HepG2 (cell line): ENCODE results near the gene MTMR3. TPM values are rescaled to one million over a fixed set of nuclear protein-coding genes. Genes with fewer than 3 reads are reported as not detected.

Experiments used
- ATAC-seq: fragments of 200-7000 bp; cut with Tn5 transposase; 3 replicates; pipeline ENCODE4 v1.9.1; 2020; ENCODE audit warnings: mild to moderate bottlenecking, moderate library complexity
- BruUV-seq: library from RNA; stranded (reverse); fragments of 400-500 nt; replicated peaks from 2 replicates; lab custom pipeline; 2021; lab: Mats Ljungman, UMichigan
- CTCF ChIA-PET: fragments of 300-600 bp; formaldehyde crosslinking; extraction: SDS; loops from one replicate; lab custom pipeline; 2021; ENCODE audit warnings: low total read pairs, inconsistent platforms, low intra/inter-chr PET ratio; lab: Yijun Ruan, JAX
- POLR2A ChIA-PET: fragments of 350-600 bp; sonication (Branson Sonifier 250); formaldehyde crosslinking; loops from one replicate; lab custom pipeline; 2020; ENCODE audit warnings: antibody characterized with exemption, inconsistent platforms; lab: Yijun Ruan, JAX
- DNase-seq: peaks from one replicate; pipeline ENCODE4 v3.0.0-alpha.2; 2015; ENCODE audit warnings: low spot score
- FAIRE-seq: peaks from 3 replicates; lab custom pipeline; 2011; peaks lifted over from hg19 to GRCh38; lab: Jason Lieb, UNC
- H2AFZ ChIP-seq: one replicate; pipeline ENCODE4 v1.6.1; 2011; ENCODE audit warnings: low read length, inconsistent platforms
- H3K27ac ChIP-seq: fragments of 300-600 bp; 3 replicates; pipeline ENCODE4 v1.8.0; 2011; ENCODE audit warnings: mixed run types, mild to moderate bottlenecking, mixed read lengths, low read length, inconsistent platforms; ENCODE audit not compliant: insufficient read depth; ENCODE audit errors: extremely low read length
- H3K27me3 ChIP-seq, 2 experiments: fragments of 200-600 bp in 1 of 2; 2 replicates in 1 of 2; 3 replicates in 1 of 2; pipeline versions ENCODE4 v1.6.0 to v1.8.0; 2011; ENCODE audit warnings: low read length in 2 of 2, mild to moderate bottlenecking in 2 of 2, moderate library complexity in 2 of 2, inconsistent platforms in 1 of 2; ENCODE audit not compliant: insufficient read depth in 2 of 2, control insufficient read depth in 1 of 2
- H3K36me3 ChIP-seq, 2 experiments: fragments of 200-600 bp in 1 of 2; replicated peaks in 1 of 2; 2 replicates in 1 of 2; 3 replicates in 1 of 2; pipeline versions ENCODE4 v1.5.1 to v1.8.0; 2011; ENCODE audit warnings: low read length in 2 of 2, inconsistent platforms in 1 of 2; ENCODE audit not compliant: insufficient read depth in 2 of 2, control insufficient read depth in 1 of 2
- H3K4me1 ChIP-seq: 2 replicates; pipeline ENCODE4 v1.5.1; 2012; ENCODE audit warnings: low read length, inconsistent platforms; ENCODE audit not compliant: insufficient read depth
- H3K4me2 ChIP-seq: 2 replicates; pipeline ENCODE4 v1.6.0; 2011; ENCODE audit warnings: low read depth, low read length, inconsistent platforms
- H3K4me3 ChIP-seq, 3 experiments: fragments of 200-600 bp in 1 of 3; sonication (generic), shearing (Covaris generic) in 1 of 3; replicated peaks in 1 of 3; 2 replicates each; pipeline ENCODE4 v1.5.1; 2011 to 2016; ENCODE audit warnings: low read length in 3 of 3, inconsistent platforms in 2 of 3, low read depth in 2 of 3, mild to moderate bottlenecking in 2 of 3, control low read depth in 1 of 3, mixed read lengths in 1 of 3; ENCODE audit not compliant: insufficient read depth in 1 of 3
- H3K79me2 ChIP-seq: one replicate; pipeline ENCODE4 v1.6.1; 2011; ENCODE audit warnings: low read length, inconsistent platforms; ENCODE audit not compliant: insufficient read depth
- H3K9ac ChIP-seq: 2 replicates; pipeline ENCODE4 v1.6.0; 2011; ENCODE audit warnings: mild to moderate bottlenecking, low read depth, low read length, inconsistent platforms; ENCODE audit not compliant: insufficient read depth
- H3K9me3 ChIP-seq: 2 replicates; pipeline ENCODE4 v1.5.1; 2012; ENCODE audit warnings: mild to moderate bottlenecking, low read length
- H4K20me1 ChIP-seq: 2 replicates; pipeline ENCODE4 v1.6.0; 2011; ENCODE audit warnings: inconsistent platforms, mild to moderate bottlenecking, low read length, moderate library complexity; ENCODE audit not compliant: insufficient read depth
- ATF7 ChIP-seq, 2 experiments: fragments of 450-650 bp in 1 of 2; sonication (generic) in 1 of 2; formaldehyde crosslinking in 1 of 2; IDR thresholded peaks; 2 replicates each; pipeline versions ENCODE4 v1.4.0 to v1.6.1; 2016 to 2020; ENCODE audit warnings: antibody characterized with exemption in 1 of 2, mild to moderate bottlenecking in 1 of 2, missing genetic modification reagents in 1 of 2
- HDAC2 ChIP-seq: sonication (generic); formaldehyde crosslinking; IDR thresholded peaks from 2 replicates; pipeline ENCODE4 v1.4.0; 2020; ENCODE audit warnings: missing genetic modification reagents
- KMT2A ChIP-seq: sonication (generic); formaldehyde crosslinking; IDR thresholded peaks from 2 replicates; pipeline ENCODE4 v1.4.0; 2020; ENCODE audit warnings: missing genetic modification reagents
- MAFF ChIP-seq: IDR thresholded peaks from 2 replicates; pipeline ENCODE4 v1.6.1; 2011; ENCODE audit warnings: low read depth, low read length, improper control_type of control experiment
- MAFK ChIP-seq, 2 experiments: IDR thresholded peaks in 1 of 2; conservative IDR thresholded peaks in 1 of 2; 2 replicates each; pipeline ENCODE4 v1.6.1; 2011; ENCODE audit warnings: improper control_type of control experiment in 2 of 2, low read length in 2 of 2
- MEIS1 ChIP-seq: sonication (generic); formaldehyde crosslinking; IDR thresholded peaks from 2 replicates; pipeline ENCODE4 v1.9.0; 2021; ENCODE audit warnings: mild to moderate bottlenecking, missing genetic modification reagents, moderate library complexity, borderline replicate concordance
- NFE2L2 ChIP-seq: fragments of 150-350 bp; IDR thresholded peaks from 2 replicates; pipeline ENCODE4 v1.6.1; 2014; ENCODE audit warnings: low read length
- SRY ChIP-seq: sonication (generic); formaldehyde crosslinking; IDR thresholded peaks from 2 replicates; pipeline ENCODE4 v1.8.0; 2022; ENCODE audit warnings: mild to moderate bottlenecking, missing genetic modification reagents
- ZNF335 ChIP-seq: sonication (generic); formaldehyde crosslinking; IDR thresholded peaks from 2 replicates; pipeline ENCODE4 v1.4.0; 2020; ENCODE audit warnings: missing genetic modification reagents
- ZNF350 ChIP-seq: sonication (generic); formaldehyde crosslinking; IDR thresholded peaks from 2 replicates; pipeline ENCODE4 v1.4.0; 2020; ENCODE audit warnings: mild to moderate bottlenecking, low read depth, missing genetic modification reagents, borderline replicate concordance
- ZNF557 ChIP-seq: sonication (generic); formaldehyde crosslinking; IDR thresholded peaks from 2 replicates; pipeline ENCODE4 v1.4.0; 2020; ENCODE audit warnings: missing genetic modification reagents
- ZNF569 ChIP-seq: sonication (generic); formaldehyde crosslinking; IDR thresholded peaks from 2 replicates; pipeline ENCODE4 v1.5.0; 2020; ENCODE audit warnings: mild to moderate bottlenecking, missing genetic modification reagents, moderate library complexity, borderline replicate concordance
- ZNF660 ChIP-seq: sonication (generic); formaldehyde crosslinking; IDR thresholded peaks from 2 replicates; pipeline ENCODE4 v1.5.1; 2020; ENCODE audit warnings: mild to moderate bottlenecking, low read depth, missing genetic modification reagents, borderline replicate concordance
- ZNF841 ChIP-seq: sonication (generic); formaldehyde crosslinking; IDR thresholded peaks from 2 replicates; pipeline ENCODE4 v1.8.1; 2023; ENCODE audit warnings: missing genetic modification reagents, borderline replicate concordance
- WGBS: methylation state at CpG from one replicate; pipeline ENCODE4 v1.1.6; 2017; ENCODE audit warnings: low lambda C conversion rate; 5-methylcytosine and 5-hydroxymethylcytosine counted together
- in situ Hi-C: cut with HindIII; loops from 2 replicates; pipeline ENCODE4 v1.10.0; 2017; ENCODE audit warnings: low pct_unique_long_range_greater_than_20kb; ENCODE audit not compliant: extremely low pct_ligation_motif_present
- intact Hi-C: fragments of 100-400 bp; cut with micrococcal nuclease; formaldehyde crosslinking; loops from one replicate; pipeline ENCODE4 v1.10.0; 2022; ENCODE audit not compliant: unreplicated experiment
- polyA plus RNA-seq, 8 experiments: library from polyadenylated mRNA; depleted of rRNA in 3 of 8; stranded (reverse) in 7 of 8; unstranded in 1 of 8; fragments of >200 nt; fragmentation: Illumina TruSeq in 4 of 8; extraction: Trizol in 4 of 8; gene quantifications; 2 replicates each; pipeline versions ENCODE4 v1.2.1 to v1.2.3, GENCODE V29; 2011 to 2016; ENCODE audit warnings: low read depth in 4 of 8, missing spikeins in 1 of 8, mixed read lengths in 1 of 8; ENCODE audit not compliant: insufficient read depth in 1 of 8
- total RNA-seq, 5 experiments: library from RNA; depleted of rRNA; stranded (reverse); fragments of >200 nt; fragmentation: Illumina TruSeq; extraction: Trizol; gene quantifications; 2 replicates each; pipeline ENCODE4 v1.2.3, GENCODE V29; 2016; ENCODE audit warnings: low read depth in 1 of 5
- TF ChIP-seq, protein P1 (sequence below): sonication (generic); formaldehyde crosslinking; IDR thresholded peaks from 2 replicates; pipeline ENCODE4 v1.5.0; 2020; ENCODE audit warnings: missing genetic modification reagents, mild to moderate bottlenecking, borderline replicate concordance
- TF ChIP-seq, protein P2 (sequence below): sonication (generic); formaldehyde crosslinking; IDR thresholded peaks from 2 replicates; pipeline ENCODE4 v1.8.0; 2022; ENCODE audit warnings: mild to moderate bottlenecking, missing genetic modification reagents, moderate library complexity
- TF ChIP-seq, protein P3 (sequence below): sonication (generic); formaldehyde crosslinking; IDR thresholded peaks from 2 replicates; pipeline ENCODE4 v1.5.0; 2020; ENCODE audit warnings: missing genetic modification reagents
- TF ChIP-seq, protein P4 (sequence below): sonication (generic); formaldehyde crosslinking; IDR thresholded peaks from 2 replicates; pipeline ENCODE4 v1.8.1; 2023; ENCODE audit warnings: mild to moderate bottlenecking, missing genetic modification reagents

MTMR3 gene
- total and polyA plus RNA-seq, 2 of the 13 experiments (the other 11 are each of a cell fraction or from before 2014, with no cell fraction given): 12.6 to 24.8 TPM

DNA sequence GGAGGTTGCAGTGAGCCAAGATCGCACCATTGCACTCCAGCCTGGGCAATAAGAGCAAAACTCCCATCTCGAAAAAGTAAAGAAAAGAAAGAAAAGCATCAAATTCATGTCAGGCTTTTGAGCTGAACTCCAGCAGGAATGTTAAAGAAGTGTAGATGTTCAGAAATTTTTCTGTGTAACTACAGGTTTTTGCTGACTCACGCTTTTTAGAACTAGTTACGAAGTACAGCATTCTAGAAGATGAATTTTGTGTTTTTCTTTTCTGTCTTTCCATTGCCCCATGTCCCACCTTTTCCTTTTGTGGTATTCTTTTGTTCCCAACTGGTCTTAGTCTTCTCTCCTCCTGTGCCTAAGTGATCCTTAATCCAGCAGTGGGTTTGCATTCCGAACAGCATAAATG, 141.3 kb downstream of the MTMR3 start:
- no peak for ATAC-seq
- H3K36me3 ChIP-seq: peaks cover 20 to 73% of the 10 kb centered on the region in 2 experiments
- CTCF ChIA-PET: no interaction called here

DNA sequence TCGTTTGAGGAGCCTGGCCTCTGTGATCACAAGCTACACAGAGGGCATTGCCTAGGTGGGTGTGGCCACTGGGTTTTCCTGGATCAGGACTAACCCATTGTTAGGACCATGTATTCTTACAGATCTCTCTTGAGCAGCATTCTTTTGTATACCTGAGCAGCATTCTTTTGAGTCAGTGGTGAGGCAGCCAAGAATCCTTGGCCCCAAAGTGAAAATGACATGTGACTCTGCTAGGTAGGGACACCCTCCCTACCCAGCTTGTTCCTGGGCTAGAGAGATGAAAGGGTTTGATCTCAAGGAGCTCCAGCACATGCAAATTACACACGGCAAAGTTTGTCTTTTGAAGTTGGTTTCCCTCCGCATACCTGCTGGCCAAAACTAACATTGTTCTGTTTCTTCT, 142.2 kb downstream of the MTMR3 start:
- FAIRE-seq (no peak), ATAC-seq (no peak), DNase-seq (no peak)
- Histone ChIP-seq H3K4me3 (no peak overlapping the region), H3K4me1 (no peaks in the 10 kb centered on the region), H3K9me3 (no peaks in the 10 kb centered on the region), H3K27ac (no peak overlapping the region), H4K20me1 (no peaks in the 10 kb centered on the region), H3K36me3 (peaks cover 16 to 64% of the 10 kb centered on the region in 2 experiments), H3K4me2 (no peak overlapping the region), H3K27me3 (no peaks in the 10 kb centered on the region), H3K79me2 (no peaks in the 10 kb centered on the region), H3K9ac (no peak overlapping the region), H2AFZ (no peak overlapping the region)
- 78% methylated on average over 3 of the region's 3 CpGs for WGBS
- intact Hi-C loops (no loop called here), in situ Hi-C loops (no loop called here)
- CTCF ChIA-PET: no interaction called here
- POLR2A ChIA-PET: no interaction called here
- BruUV-seq: no TSS peak
- TF ChIP-seq ZNF335 (CRISPR knock-in tag) (no peak), SRY (CRISPR knock-in tag) (no peak), ZNF841 (no peak), MEIS1 (no peak), ZNF350 (no peak), ATF7 (IDR thresholded peaks at IDR 0.05) (no peak), ATF7 (CRISPR knock-in tag; IDR thresholded peaks at IDR 0.05) (no peak), ZNF569 (CRISPR knock-in tag) (no peak), KMT2A (CRISPR knock-in tag) (no peak)
- TF ChIP-seq, protein P1, sequence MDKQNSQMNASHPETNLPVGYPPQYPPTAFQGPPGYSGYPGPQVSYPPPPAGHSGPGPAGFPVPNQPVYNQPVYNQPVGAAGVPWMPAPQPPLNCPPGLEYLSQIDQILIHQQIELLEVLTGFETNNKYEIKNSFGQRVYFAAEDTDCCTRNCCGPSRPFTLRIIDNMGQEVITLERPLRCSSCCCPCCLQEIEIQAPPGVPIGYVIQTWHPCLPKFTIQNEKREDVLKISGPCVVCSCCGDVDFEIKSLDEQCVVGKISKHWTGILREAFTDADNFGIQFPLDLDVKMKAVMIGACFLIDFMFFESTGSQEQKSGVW: no peak
- TF ChIP-seq, protein P2, sequence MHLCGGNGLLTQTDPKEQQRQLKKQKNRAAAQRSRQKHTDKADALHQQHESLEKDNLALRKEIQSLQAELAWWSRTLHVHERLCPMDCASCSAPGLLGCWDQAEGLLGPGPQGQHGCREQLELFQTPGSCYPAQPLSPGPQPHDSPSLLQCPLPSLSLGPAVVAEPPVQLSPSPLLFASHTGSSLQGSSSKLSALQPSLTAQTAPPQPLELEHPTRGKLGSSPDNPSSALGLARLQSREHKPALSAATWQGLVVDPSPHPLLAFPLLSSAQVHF (CRISPR knock-in tag): no peak
- TF ChIP-seq, protein P3, sequence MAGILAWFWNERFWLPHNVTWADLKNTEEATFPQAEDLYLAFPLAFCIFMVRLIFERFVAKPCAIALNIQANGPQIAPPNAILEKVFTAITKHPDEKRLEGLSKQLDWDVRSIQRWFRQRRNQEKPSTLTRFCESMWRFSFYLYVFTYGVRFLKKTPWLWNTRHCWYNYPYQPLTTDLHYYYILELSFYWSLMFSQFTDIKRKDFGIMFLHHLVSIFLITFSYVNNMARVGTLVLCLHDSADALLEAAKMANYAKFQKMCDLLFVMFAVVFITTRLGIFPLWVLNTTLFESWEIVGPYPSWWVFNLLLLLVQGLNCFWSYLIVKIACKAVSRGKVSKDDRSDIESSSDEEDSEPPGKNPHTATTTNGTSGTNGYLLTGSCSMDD (CRISPR knock-in tag): no peak
- TF ChIP-seq, protein P4, sequence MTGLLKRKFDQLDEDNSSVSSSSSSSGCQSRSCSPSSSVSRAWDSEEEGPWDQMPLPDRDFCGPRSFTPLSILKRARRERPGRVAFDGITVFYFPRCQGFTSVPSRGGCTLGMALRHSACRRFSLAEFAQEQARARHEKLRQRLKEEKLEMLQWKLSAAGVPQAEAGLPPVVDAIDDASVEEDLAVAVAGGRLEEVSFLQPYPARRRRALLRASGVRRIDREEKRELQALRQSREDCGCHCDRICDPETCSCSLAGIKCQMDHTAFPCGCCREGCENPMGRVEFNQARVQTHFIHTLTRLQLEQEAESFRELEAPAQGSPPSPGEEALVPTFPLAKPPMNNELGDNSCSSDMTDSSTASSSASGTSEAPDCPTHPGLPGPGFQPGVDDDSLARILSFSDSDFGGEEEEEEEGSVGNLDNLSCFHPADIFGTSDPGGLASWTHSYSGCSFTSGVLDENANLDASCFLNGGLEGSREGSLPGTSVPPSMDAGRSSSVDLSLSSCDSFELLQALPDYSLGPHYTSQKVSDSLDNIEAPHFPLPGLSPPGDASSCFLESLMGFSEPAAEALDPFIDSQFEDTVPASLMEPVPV (CRISPR knock-in tag): no peak

More for the DNA sequence above, 141.3 kb downstream of the MTMR3 start:
- 90% methylated on average over 5 of the region's 5 CpGs for WGBS
- TF ChIP-seq ZNF557 (CRISPR knock-in tag) (no peak), HDAC2 (CRISPR knock-in tag) (no peak), MAFF (peak; percentile 91), ZNF660 (no peak), MAFK (conservative IDR thresholded peaks at IDR 0.05 in 1 of 2, IDR thresholded peaks at IDR 0.05 in 1 of 2; ENCODE audit: low read length in 2 of 2) (peak; percentile 90 to 95), NFE2L2 (peak; percentile 30; the same call in 1 of the 2 replicates)
- no peak for FAIRE-seq
- Histone ChIP-seq H3K79me2 (no peaks in the 10 kb centered on the region), H3K4me3 (no peak overlapping the region), H3K27ac (no peak overlapping the region), H3K27me3 (no peaks in the 10 kb centered on the region), H4K20me1 (no peaks in the 10 kb centered on the region), H3K4me2 (no peak overlapping the region), H3K9ac (no peak overlapping the region), H2AFZ (no peak overlapping the region), H3K9me3 (no peaks in the 10 kb centered on the region), H3K4me1 (no peaks in the 10 kb centered on the region)
- POLR2A ChIA-PET: no interaction called here
- in situ Hi-C loops: no loop called here
- intact Hi-C loops: no loop called here
- no peak for DNase-seq
- BruUV-seq: no TSS peak
